Measurements from ENCODE around the gene ATP1A1. TPM values are rescaled to one million over a fixed set of nuclear protein-coding genes. Genes with fewer than 3 reads are reported as not detected.
A peak's percentile ranks its signal among the peaks of the same experiment; 100 is the strongest.

The ATP1A1 gene
- total and polyA plus RNA-seq, 9 of the 15 experiments (the other 6 are each of a cell fraction or from before 2014, with no cell fraction given) = 99.3 to 513 (median 234) TPM

- TF ChIP-seq, protein P1, sequence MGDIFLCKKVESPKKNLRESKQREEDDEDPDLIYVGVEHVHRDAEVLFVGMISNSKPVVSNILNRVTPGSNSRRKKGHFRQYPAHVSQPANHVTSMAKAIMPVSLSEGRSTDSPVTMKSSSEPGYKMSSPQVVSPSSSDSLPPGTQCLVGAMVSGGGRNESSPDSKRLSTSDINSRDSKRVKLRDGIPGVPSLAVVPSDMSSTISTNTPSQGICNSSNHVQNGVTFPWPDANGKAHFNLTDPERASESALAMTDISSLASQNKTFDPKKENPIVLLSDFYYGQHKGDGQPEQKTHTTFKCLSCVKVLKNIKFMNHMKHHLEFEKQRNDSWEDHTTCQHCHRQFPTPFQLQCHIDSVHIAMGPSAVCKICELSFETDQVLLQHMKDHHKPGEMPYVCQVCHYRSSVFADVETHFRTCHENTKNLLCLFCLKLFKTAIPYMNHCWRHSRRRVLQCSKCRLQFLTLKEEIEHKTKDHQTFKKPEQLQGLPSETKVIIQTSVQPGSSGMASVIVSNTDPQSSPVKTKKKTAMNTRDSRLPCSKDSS (IDR thresholded peaks at IDR 0.05; ENCODE audit: low read depth, partially characterized antibody) = no peak
- no peak for TF ChIP-seq ZNF785 (CRISPR knock-in tag; IDR thresholded peaks at IDR 0.05)
- no peak for TF ChIP-seq ZNF253 (CRISPR knock-in tag; conservative IDR thresholded peaks at IDR 0.05)
- no peak for TF ChIP-seq MCM5 (IDR thresholded peaks at IDR 0.05; ENCODE audit: low read depth)
- no peak for TF ChIP-seq POLR2AphosphoS5 (IDR thresholded peaks at IDR 0.05; ENCODE audit: control insufficient read depth, insufficient read depth, low read depth, low read length)
- no peak for TF ChIP-seq ZNF24 (IDR thresholded peaks at IDR 0.05)
Measured at GRCh38 chr1:116379674-116380498, 6.8 kb downstream of the ATP1A1 start (continued).

GRCh38 chr1:116380499-116381242 lies 7.6 kb downstream of the ATP1A1 start:
- BruUV-seq (replicated peaks) = no TSS peak
- 55% methylated on average over 7 of the region's 7 CpGs for WGBS (ENCODE audit: insufficient coverage, low coverage, missing lambda C conversion rate)
- ChIA-PET CTCF (ENCODE audit: low intra/inter-chr PET ratio) (no interaction called here), POLR2A (interaction anchor here (0.5 to 2.7 kb wide), 11 partner anchors 12 to 870 kb away, joined by 3 to 18 read pairs (median 5); no protein-coding TSS in a partner anchor)
- H3K9ac ChIP-seq (ENCODE audit: insufficient read depth in 1 of 2, low read depth in 2 of 2, low read length in 2 of 2) = no peak overlapping the region
- DNase-seq (ENCODE audit: extremely low read depth in 1 of 4, low spot score in 3 of 4) = no peak
- TF ChIP-seq ZNF140 (CRISPR knock-in tag; IDR thresholded peaks at IDR 0.05) (no peak), NFIC (IDR thresholded peaks at IDR 0.05) (peak; percentile 81), SPI1 (IDR thresholded peaks at IDR 0.05; ENCODE audit: borderline replicate concordance, low read depth, low read length) (peak; percentile 63; the same call in 1 of the 2 replicates)
- no peak for ATAC-seq
- in situ Hi-C loops (cut with MboI) (no loop called here), intact Hi-C loops (cut with micrococcal nuclease) (no loop called here)
- H3K79me2 ChIP-seq (ENCODE audit: control insufficient read depth, insufficient read depth, low read length) = peaks cover 90% of the 10 kb centered on the region
- H3K4me3 ChIP-seq = no peak overlapping the region
- H3K27me3 ChIP-seq (ENCODE audit: control insufficient read depth in 2 of 2, insufficient read depth in 2 of 2, low read length in 2 of 2) = no peaks in the 10 kb centered on the region
- peaks cover 13% of the 10 kb centered on the region for H3K9me1 ChIP-seq (ENCODE audit: control insufficient read depth, insufficient read depth, low read length)
- peaks cover 50% of the 10 kb centered on the region for H3K36me3 ChIP-seq (ENCODE audit: control insufficient read depth, insufficient read depth, low read length)
- no peak overlapping the region for H3K27ac ChIP-seq (ENCODE audit: extremely low read depth, low read depth, low read length)
- no peak for FAIRE-seq
- no peak overlapping the region for H3K4me2 ChIP-seq (ENCODE audit: insufficient read depth, low read length)
- peaks cover 10 to 77% of the 10 kb centered on the region in 2 experiments; a peak in 4 of 5 replicates for H3K4me1 ChIP-seq (replicated peaks in 1 of 2; ENCODE audit: control insufficient read depth in 2 of 2, insufficient read depth in 2 of 2, low read length in 2 of 2)
- H2AFZ ChIP-seq (ENCODE audit: low read depth, low read length) = no peak overlapping the region
- H4K20me1 ChIP-seq (replicated peaks; ENCODE audit: control insufficient read depth, insufficient read depth, low read length) = peaks cover 66% of the 10 kb centered on the region
- no peaks in the 10 kb centered on the region for H3K9me3 ChIP-seq (replicated peaks; ENCODE audit: control insufficient read depth, insufficient read depth, low read depth, low read length)
